ENCODE results near the gene GALNS.

Gene GALNS

DNA sequence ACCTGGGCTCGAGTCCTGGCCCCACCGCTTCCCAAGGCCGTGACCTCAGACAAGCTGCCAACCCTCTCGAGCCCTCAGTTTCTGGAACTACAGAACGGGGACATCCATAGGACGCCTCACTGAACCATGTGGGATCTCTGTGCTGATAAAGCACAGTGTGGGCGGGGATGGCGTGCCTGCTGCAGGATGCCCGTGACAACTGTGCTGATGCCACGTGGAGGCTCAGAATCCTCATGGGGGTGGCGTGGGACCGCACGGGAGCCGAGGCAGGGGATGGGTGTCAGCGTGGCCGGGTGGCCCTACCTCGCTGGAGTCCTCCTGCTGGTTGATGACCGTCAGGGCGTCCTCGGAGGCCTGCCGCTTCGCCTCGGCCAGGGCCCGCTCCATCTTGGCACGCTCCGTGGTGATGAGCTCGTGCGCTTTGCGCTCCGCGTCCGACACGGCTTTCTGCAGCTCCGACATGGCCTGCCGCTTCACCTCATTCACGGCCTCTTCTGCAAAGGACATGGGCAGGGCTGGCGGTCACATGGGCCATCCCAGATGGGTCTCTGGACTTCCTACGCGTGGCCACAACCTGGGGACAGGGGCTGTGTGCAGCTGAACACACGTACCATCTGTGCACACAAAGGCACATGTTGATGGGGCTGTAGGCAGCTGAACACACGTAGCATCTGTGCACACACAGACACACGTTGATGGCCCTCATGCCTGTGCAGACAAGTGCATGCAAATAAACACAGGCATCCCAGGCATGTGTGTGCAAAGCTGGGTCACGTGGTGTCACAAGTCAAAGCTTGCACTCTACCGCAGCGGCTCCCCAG, 22.4 kb upstream of the GALNS start:
- TF ChIP-seq, protein P1, sequence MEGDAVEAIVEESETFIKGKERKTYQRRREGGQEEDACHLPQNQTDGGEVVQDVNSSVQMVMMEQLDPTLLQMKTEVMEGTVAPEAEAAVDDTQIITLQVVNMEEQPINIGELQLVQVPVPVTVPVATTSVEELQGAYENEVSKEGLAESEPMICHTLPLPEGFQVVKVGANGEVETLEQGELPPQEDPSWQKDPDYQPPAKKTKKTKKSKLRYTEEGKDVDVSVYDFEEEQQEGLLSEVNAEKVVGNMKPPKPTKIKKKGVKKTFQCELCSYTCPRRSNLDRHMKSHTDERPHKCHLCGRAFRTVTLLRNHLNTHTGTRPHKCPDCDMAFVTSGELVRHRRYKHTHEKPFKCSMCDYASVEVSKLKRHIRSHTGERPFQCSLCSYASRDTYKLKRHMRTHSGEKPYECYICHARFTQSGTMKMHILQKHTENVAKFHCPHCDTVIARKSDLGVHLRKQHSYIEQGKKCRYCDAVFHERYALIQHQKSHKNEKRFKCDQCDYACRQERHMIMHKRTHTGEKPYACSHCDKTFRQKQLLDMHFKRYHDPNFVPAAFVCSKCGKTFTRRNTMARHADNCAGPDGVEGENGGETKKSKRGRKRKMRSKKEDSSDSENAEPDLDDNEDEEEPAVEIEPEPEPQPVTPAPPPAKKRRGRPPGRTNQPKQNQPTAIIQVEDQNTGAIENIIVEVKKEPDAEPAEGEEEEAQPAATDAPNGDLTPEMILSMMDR (IDR thresholded peaks at IDR 0.05; ENCODE audit: low read depth, low read length), result no peak
- H3K4me3 ChIP-seq (ENCODE audit: low read depth, low read length), result no peak overlapping the region
- DNase-seq (ENCODE audit: low read depth, low spot score), result no peak
- in situ Hi-C loops (cut with HindIII; ENCODE audit: low sequenced_read_pairs), result no loop called here

DNA sequence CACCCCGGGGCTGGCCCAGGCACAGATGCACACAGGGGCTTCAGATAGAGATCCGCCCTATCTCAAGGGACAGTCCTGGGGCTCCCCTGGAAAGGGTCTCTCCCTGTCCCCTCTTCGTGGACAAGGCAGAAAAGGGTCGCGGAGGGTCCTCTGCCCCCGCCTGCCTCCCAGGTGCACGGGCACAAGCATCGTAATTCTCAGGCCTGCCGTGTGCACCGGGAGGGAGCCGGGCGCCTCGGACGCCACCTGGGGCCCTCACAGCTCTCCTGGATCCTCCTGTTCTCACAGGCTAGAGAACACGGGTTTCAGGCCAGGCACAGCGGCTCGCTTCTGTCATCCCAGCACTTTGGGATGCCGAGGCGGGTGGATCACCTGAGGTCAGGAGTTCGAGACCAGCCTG, 21.6 kb upstream of the GALNS start:
- in situ Hi-C loops (cut with HindIII; ENCODE audit: low sequenced_read_pairs), result no loop called here
- TF ChIP-seq, protein P1 (IDR thresholded peaks at IDR 0.05; ENCODE audit: low read depth, low read length), result no peak
- H3K4me3 ChIP-seq (ENCODE audit: low read depth, low read length), result no peak overlapping the region
- DNase-seq (ENCODE audit: low read depth, low spot score), result no peak

DNA sequence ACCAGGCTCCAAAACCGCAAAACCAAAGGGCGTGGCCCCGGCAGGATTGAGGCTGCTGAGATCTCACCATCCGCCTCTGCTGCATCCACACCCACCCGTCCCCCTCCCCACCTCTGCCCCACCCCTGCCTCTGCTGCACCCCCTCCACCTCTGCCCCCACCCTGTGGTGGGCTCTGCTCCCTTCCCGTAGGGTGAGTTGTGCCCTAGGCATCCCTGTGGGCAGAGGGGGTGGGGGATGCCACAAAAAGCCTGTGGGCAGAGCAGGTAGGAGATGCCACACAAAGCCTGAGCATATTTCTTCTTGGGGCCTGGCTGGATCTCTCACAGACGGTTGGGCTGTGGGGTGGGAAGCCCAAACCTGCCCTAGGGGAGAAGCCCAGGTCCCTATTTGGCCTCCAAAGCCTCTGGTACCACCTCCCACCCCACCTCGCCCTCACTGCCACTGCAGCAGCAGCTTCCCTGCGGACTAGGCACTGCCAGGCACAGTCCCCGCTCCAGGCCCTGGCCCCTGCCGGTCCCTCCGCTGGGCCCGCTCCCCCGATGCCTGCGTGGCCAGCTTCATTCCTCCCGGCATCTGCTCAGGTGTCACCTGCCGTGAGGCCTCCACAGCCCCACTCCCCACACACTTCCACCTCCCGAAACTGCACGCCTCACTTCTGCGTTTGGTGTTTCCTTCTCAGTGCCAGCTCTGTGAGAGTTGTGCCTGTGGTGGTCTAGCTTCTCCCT, 21.0 kb upstream of the GALNS start:
- in situ Hi-C loops (cut with HindIII; ENCODE audit: low sequenced_read_pairs), result no loop called here
- H3K4me3 ChIP-seq (ENCODE audit: low read depth, low read length), result no peak overlapping the region
- TF ChIP-seq, protein P1 (IDR thresholded peaks at IDR 0.05; ENCODE audit: low read depth, low read length), result no peak
- DNase-seq (ENCODE audit: low read depth, low spot score), result no peak

DNA sequence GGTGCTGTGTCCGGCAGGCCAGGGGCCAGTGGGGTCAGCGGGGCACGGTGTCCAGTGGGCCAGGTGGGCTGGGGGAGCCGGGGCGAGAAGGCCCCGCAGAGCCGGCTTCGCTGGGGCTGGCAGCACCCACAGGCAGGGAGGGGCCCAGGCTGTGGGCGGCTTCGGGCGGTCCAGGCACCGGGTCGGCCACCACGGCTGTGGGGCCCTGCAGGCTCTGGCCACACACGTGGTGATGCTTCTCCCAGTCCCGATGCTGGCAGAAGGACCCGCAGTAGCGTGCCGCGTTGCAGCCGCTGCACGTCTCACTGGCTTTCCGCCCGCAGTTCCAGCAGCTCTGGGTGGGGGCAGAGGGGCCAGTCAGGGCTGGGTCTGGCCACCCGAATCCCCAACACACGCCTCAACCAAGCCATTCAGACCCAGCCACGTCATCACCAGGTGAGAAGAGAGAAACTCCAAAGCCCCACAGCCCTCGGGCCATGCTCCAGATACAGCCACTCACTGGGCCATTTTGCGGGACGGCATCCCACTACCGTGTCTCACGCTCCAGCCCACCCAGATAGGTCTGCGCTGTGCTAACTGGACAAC, 20.3 kb upstream of the GALNS start:
- in situ Hi-C loops (cut with HindIII; ENCODE audit: low sequenced_read_pairs), result no loop called here
- TF ChIP-seq, protein P1 (IDR thresholded peaks at IDR 0.05; ENCODE audit: low read depth, low read length), result no peak

DNA sequence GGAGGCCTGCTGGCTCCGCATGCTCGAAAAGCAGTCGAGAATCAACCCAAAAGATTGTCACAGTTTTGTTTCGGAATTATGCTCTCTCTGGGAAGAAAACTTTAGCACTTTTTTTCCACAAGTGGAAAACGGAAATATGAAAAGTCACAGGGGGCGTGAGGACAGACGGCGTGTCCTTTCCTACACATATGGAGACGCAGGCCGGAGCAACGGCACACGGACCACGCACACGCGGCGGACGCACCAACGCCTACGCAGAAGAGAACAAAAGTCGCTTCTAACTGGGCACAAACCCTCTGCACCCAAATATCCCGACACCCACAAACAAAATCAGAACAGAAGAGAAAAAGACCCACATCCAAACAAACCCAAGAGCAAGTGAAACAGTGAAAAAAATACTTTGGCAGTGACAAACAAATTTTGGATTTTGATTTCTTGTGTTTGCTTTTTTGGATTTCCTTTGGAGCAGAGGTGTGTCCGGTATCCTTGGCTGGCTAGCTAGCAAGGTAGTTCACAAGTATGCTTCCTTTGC, 19.0 kb upstream of the GALNS start:
- no peak for DNase-seq (ENCODE audit: low read depth, low spot score)
- in situ Hi-C loops (cut with HindIII; ENCODE audit: low sequenced_read_pairs), result no loop called here
- TF ChIP-seq, protein P1 (IDR thresholded peaks at IDR 0.05; ENCODE audit: low read depth, low read length), result no peak
- no peak overlapping the region for H3K4me3 ChIP-seq (ENCODE audit: low read depth, low read length)

More for the DNA sequence above, 20.3 kb upstream of the GALNS start:
- H3K4me3 ChIP-seq (ENCODE audit: low read depth, low read length), result no peak overlapping the region
- no peak for DNase-seq (ENCODE audit: low read depth, low spot score)

DNA sequence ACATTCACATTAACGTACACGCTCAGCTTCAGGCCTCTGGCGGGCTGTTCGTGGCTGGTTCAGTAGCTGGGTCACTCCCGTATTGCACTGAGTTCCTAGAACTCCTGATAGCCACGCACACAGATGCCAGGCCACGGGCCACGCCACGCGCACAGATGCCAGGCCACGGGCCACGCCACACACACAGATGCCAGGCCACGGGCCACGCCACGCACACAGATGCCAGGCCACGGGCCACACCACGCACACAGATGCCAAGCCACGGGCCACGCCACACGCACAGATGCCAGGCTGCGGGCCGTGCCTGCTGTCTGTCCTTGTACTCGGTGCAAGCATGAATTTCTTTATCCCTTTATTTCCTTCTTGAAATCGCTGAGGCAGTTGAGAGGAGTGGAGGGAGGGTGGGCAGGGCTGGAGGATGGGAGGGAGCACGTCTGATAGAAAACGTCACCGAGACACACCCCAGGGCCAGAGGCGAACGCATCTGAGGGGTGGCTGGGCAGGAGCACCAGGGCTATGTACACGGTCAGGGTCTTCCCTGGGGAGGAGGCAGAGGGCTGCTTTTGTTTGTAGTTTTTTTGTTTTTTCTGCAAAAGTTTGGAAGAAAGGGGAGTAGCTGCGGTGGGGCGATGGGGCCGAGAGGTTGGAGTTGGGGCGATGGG, 18.3 kb upstream of the GALNS start:
- no peak overlapping the region for H3K4me3 ChIP-seq (ENCODE audit: low read depth, low read length)
- in situ Hi-C loops (cut with HindIII; ENCODE audit: low sequenced_read_pairs), result no loop called here
- TF ChIP-seq, protein P1 (IDR thresholded peaks at IDR 0.05; ENCODE audit: low read depth, low read length), result no peak
- DNase-seq (ENCODE audit: low read depth, low spot score), result no peak

All from astrocyte of the spinal cord (primary cell).